Body of pancreas (tissue), 4 donors: ENCODE measurements around the gene ORMDL2.

Experiments used
- POLR2A ChIP-seq, 3 donors: fragments of 450-650 bp; IDR thresholded peaks; one replicate each; pipeline ENCODE4 v1.6.1; 2016; ENCODE audit warnings: antibody characterized with exemption in 3 of 3, mild to moderate bottlenecking in 2 of 3
- TF ChIP-seq, protein P1 (sequence below), 7 experiments: fragments of 450-650 bp in 4 of 7; fragments of 200-600 bp in 3 of 7; sonication (generic) in 3 of 7; IDR thresholded peaks; one replicate each; pipeline ENCODE4 v1.5.1; 2016 to 2019; ENCODE audit warnings: antibody characterized with exemption in 7 of 7

DNA sequence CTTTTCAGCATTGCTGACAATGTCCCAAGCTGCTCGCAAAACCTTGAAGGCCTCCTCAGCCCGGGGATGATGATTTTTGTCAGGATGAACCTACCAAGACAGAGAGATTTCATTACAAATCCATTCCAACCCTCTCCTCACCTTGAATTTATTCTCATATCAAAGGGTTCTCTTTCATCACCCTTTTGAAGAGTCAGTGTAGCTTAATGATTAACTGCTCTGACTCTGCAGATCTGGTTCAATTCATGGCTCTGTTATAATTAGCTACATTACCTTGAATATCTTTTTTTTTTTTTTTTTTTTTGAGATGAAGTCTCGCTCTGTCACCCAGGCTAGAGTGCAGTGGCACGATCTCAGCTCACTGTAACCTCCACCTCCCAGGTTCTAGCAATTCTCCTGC, 5.6 kb downstream of the ORMDL2 start:
- TF ChIP-seq, protein P1, sequence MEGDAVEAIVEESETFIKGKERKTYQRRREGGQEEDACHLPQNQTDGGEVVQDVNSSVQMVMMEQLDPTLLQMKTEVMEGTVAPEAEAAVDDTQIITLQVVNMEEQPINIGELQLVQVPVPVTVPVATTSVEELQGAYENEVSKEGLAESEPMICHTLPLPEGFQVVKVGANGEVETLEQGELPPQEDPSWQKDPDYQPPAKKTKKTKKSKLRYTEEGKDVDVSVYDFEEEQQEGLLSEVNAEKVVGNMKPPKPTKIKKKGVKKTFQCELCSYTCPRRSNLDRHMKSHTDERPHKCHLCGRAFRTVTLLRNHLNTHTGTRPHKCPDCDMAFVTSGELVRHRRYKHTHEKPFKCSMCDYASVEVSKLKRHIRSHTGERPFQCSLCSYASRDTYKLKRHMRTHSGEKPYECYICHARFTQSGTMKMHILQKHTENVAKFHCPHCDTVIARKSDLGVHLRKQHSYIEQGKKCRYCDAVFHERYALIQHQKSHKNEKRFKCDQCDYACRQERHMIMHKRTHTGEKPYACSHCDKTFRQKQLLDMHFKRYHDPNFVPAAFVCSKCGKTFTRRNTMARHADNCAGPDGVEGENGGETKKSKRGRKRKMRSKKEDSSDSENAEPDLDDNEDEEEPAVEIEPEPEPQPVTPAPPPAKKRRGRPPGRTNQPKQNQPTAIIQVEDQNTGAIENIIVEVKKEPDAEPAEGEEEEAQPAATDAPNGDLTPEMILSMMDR (IDR thresholded peaks at IDR 0.05), result no peak
- no peak for TF ChIP-seq POLR2A (IDR thresholded peaks at IDR 0.05)
